ENCODE results near the gene TRIM66. TPM values are rescaled to one million over a fixed set of nuclear protein-coding genes. Genes with fewer than 3 reads are reported as not detected.

Gene TRIM66
- polyA plus RNA-seq, 3 donors: 5.3 to 8.9 (median 5.9) TPM

DNA sequence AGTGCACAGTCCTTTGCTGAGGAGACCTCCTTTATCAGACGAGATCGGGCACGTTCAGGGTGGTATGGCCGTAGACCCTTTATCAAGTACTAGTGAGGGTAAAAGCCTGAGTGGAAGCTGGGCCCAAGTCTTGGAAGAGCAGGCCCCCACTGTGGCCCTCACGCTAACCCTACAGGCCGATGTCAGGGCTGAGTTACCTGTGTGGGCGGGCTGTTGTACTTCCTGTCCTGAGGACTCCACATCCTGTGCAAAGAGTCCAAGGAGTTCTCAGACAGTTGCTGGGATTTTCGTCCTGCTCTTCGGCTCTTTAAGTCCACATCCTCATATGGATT, 35.0 kb upstream of the TRIM66 start:
- no peak for DNase-seq (ENCODE audit: low read depth in 3 of 3, low spot score in 2 of 3)

- DNase-seq (ENCODE audit: low read depth in 3 of 3, low spot score in 2 of 3): no peak
Measured at GRCh38 chr11:8715501-8715900, 33.0 kb upstream of the TRIM66 start.

- no peak for DNase-seq (ENCODE audit: low read depth in 3 of 3, low spot score in 2 of 3)
Measured at GRCh38 chr11:8714622-8715225, 32.3 kb upstream of the TRIM66 start.

DNA sequence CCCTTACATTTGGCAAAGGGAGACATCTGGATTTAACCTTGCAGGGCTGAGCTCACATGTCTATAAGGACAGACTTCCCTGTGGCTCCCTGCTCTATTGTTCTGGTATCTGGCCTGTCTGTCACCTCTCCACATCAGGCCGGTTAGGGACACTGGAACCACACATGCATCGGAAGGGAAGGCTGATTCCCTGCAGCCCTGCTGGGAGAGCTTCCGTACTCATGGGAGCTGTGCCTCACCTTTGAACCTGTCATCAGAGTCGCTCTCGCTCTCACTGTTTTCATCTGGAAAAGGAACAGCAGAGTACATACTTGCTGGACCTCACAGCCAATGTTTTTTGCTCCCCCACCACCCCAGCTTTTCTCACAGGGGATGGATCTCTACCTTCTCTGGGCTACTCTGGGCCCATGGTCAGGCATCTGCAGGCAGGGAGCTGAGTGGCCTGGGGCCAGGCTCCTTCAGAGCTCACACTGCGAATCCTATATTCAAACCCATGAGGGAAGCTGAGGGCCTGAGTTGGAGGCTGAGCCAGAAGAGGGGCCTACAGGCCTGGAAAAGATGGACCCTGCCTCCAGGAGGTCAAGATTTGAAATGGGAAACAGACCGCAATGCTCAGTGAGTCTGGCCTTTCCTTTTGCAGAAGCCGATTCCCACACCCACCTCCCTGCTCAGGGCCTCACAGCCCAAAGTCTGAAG, 31.4 kb upstream of the TRIM66 start:
- DNase-seq (ENCODE audit: low read depth in 3 of 3, low spot score in 2 of 3): no peak

- DNase-seq (ENCODE audit: low read depth in 3 of 3, low spot score in 2 of 3): no peak
Measured at GRCh38 chr11:8712506-8712905, 30.0 kb upstream of the TRIM66 start.

DNA sequence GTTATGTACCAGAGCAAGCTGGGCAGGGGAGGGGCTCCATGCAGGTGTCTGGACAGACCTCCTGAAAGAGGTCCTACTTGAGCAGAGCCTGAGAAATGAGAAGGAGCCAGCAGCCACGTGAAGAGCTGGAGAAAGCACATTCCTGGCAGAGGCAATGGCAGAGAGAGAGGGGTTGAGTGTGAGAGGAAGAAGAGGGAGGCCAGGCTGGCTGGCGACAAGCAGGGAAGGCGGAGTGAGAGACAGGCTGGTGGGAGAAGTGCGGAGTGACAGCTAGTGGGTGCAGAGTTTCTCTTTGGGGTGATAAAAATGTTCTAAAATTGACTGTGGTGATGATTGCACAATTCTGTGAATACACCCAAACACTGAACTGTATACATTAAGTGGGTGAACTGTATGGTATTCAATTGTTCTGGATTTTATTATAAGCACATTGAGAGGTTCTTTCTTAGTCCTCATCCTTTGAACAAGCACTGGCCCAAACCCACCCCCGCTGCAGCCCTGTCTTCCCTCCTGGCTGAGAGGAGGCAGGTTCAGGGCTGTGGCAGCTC, 29.5 kb upstream of the TRIM66 start:
- DNase-seq (ENCODE audit: low read depth in 3 of 3, low spot score in 2 of 3): no peak

GRCh38 chr11:8709777-8710176, 27.3 kb upstream of the TRIM66 start:
- DNase-seq (ENCODE audit: low read depth in 3 of 3, low spot score in 2 of 3): no peak

DNA sequence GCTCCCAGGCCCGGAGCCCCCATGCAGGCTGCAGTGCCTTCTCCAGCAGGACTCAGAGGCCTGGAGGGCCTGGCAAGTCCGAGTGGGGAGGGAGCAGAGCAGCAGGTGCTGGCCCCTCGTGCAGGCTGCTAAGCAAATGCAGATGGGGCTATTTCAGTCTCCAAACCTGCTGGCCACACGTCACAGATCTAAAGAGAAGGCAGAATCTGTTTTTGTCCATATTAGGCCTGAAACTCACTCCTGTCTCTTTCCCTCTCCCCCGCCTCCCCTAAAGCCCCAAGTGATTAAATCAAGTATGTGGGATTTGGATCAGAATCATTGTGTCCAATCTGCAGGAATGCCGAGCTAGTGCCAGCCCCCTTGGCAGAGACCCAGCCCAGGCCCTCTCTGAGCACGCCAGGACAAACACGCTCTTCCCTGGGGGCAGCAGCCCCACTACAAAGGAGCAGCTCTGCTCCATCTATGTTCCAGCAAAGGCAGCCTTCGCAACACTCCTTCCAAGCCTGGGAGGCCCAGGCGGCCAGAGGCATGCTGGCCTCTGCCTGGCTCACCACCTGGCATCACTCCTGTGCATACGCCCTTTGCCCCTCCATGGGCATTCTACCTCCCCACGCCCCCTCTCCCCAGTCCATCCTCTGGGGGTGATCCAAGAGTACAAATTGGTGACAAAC, 26.7 kb upstream of the TRIM66 start:
- DNase-seq (ENCODE audit: low read depth in 3 of 3, low spot score in 2 of 3): no peak

- no peak for DNase-seq (ENCODE audit: low read depth in 3 of 3, low spot score in 2 of 3)
Measured at GRCh38 chr11:8707541-8708191, 25.2 kb upstream of the TRIM66 start.

- DNase-seq (ENCODE audit: low read depth in 3 of 3, low spot score in 2 of 3): no peak
Measured at GRCh38 chr11:8706673-8707432, 24.4 kb upstream of the TRIM66 start.

GRCh38 chr11:8705146-8705545, 22.7 kb upstream of the TRIM66 start:
- DNase-seq (ENCODE audit: low read depth in 3 of 3, low spot score in 2 of 3): no peak

DNA sequence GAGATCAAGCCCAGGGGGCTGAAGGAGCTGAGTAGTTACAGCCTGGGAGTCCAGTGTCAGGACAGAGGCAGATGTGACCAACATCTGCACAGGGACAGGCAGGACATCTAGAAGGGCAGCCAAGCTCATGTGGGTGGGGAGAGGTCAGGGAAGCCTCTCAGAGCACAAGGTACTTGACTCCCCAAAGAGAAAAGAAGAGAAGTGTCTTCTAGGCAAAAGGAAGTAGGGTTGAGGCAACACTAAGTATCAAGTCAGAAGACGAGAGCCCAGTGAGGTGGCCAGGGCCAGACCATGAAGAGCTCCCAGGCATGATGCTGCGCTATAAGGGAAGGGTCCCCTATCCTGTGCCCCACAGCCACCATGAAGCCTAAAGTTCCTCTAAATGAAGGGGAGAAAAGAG, 21.7 kb upstream of the TRIM66 start:
- no peak for DNase-seq (ENCODE audit: low read depth in 3 of 3, low spot score in 2 of 3)

DNA sequence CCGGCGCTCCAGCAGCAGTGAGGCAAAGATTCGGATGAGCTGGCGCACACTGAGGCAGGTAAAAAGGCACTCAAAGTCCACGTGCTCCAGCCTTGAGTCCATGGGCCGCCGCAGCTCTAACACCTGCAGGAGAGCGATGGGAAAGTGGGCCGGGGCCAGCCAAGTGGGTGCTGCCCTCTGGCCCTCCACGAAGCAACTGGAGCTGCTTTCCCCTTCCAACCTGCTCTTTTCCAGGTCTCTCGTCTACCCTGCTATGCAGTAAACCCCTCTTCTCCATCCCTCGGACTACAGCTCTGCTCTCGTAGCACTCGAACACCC, 20.1 kb upstream of the TRIM66 start:
- DNase-seq (ENCODE audit: low read depth in 3 of 3, low spot score in 2 of 3): no peak

GRCh38 chr11:8701891-8702597, 19.6 kb upstream of the TRIM66 start:
- no peak for DNase-seq (ENCODE audit: low read depth in 3 of 3, low spot score in 2 of 3)

DNA sequence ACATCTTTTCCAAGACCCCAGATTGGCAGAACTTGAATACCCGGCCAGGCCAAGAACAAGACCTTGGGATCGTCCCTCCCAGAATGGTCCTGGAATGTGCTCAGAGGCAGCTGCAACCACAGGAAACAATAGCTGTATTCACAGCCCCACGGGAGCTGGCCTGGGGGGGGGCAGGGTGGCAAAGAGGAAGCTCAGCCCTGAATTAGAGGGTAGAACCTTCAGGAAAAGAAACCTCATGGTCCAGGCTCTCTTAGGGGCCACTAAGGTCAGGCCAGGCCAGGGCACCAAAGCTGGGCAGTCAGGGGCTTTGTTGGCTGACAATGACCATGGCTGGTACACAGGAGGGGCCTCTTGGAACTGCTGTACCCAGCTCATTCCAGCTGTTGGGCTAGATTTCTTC, 17.4 kb upstream of the TRIM66 start:
- DNase-seq (ENCODE audit: low read depth in 3 of 3, low spot score in 2 of 3): no peak

DNA sequence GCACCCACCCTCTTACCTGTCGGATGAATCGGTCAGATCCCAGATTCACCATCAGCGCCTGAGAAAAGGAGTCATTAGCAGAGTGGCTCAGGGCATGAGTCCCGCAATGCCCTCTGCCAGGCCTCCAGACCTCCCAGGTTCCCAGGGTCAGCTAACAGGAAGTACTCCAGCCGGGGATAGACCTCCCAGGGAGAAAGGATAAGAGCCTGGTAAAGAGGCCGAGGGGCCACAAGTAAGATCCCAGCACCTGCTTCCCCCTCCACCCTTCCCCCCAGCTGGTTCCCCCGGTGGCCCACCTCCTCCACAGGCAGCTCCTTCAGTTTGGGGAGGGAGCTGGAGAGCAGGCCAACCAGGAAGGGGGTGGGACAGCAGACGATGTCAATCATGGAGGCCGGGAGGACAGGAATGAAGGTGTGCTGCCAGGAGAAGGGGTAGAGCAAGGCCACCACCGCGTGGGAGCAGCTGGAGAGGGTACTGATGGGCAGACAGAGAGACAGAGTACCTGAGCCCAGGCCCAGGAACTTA, 16.5 kb upstream of the TRIM66 start:
- no peak for DNase-seq (ENCODE audit: low read depth in 3 of 3, low spot score in 2 of 3)

- no peak for DNase-seq (ENCODE audit: low read depth in 3 of 3, low spot score in 2 of 3)
Measured at GRCh38 chr11:8698379-8698851, 15.9 kb upstream of the TRIM66 start.

- no peak for DNase-seq (ENCODE audit: low read depth in 3 of 3, low spot score in 2 of 3)
Measured at GRCh38 chr11:8697054-8697453, 14.6 kb upstream of the TRIM66 start.

DNA sequence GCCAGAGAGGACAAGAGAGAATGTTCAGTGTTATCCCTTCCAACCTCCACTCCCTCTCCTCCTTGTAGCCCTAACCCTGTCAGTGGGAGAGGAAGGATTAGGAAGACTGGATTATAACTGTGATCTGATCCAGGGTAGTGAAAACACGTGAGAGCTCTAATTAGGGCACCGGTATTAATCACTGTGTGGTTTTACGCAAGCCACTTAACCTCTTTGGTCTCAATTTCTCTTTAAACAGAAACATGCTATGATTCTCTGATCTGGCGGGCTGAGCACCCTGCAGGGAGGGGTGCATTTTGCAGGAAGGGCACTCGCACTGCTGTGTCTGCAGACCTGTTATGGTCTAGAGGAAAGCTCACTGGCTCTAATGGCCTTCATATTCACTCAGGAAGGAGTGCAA, 11.7 kb upstream of the TRIM66 start:
- DNase-seq (ENCODE audit: low read depth in 3 of 3, low spot score in 2 of 3): no peak

DNA sequence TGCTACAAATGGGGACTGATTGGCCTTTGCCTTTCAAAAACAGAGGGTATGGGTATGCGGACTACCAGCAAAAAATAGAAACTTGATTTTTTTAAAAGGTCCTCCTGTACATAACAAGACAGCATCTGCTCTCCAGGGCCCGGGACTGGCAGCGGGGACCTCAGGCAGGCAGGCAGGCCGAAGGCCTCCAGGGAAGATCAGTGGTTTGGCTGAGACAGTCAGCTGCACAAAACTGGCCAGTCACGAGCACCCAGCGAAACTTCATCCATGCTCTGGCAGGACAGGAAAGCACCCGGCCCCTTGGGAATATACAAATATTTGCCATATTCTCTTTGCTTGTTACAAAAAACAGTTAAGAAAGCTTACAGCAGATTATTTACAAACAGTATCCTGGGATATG, 11.1 kb upstream of the TRIM66 start:
- no peak for DNase-seq (ENCODE audit: low read depth in 3 of 3, low spot score in 2 of 3)
